Measurements from ENCODE around the gene CELF5. TPM values are rescaled to one million over a fixed set of nuclear protein-coding genes. Genes with fewer than 3 reads are reported as not detected.

The CELF5 gene
- total and polyA plus RNA-seq, 9 donors: 1.3 to 6.4 (median 2.8) TPM

GRCh38 chr19:3252650-3253049 lies 28.2 kb downstream of the CELF5 start:
- DNase-seq: no peak
- Histone ChIP-seq H3K27ac (no peak overlapping the region), H3K27me3 (no peaks in the 10 kb centered on the region), H3K36me3 (no peaks in the 10 kb centered on the region), H3K4me1 (ENCODE audit: insufficient read depth) (no peaks in the 10 kb centered on the region), H3K4me3 (no peak overlapping the region), H3K9me3 (peaks cover 0 to 9% of the 10 kb centered on the region in 2 donors)
- TF ChIP-seq POLR2A (IDR thresholded peaks at IDR 0.05) (no peak), EP300 (IDR thresholded peaks at IDR 0.05) (no peak)
- TF ChIP-seq, protein P1, sequence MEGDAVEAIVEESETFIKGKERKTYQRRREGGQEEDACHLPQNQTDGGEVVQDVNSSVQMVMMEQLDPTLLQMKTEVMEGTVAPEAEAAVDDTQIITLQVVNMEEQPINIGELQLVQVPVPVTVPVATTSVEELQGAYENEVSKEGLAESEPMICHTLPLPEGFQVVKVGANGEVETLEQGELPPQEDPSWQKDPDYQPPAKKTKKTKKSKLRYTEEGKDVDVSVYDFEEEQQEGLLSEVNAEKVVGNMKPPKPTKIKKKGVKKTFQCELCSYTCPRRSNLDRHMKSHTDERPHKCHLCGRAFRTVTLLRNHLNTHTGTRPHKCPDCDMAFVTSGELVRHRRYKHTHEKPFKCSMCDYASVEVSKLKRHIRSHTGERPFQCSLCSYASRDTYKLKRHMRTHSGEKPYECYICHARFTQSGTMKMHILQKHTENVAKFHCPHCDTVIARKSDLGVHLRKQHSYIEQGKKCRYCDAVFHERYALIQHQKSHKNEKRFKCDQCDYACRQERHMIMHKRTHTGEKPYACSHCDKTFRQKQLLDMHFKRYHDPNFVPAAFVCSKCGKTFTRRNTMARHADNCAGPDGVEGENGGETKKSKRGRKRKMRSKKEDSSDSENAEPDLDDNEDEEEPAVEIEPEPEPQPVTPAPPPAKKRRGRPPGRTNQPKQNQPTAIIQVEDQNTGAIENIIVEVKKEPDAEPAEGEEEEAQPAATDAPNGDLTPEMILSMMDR (IDR thresholded peaks at IDR 0.05): no peak
- 86 to 93% (median 90%) methylated on average over 2 of the region's 2 CpGs for WGBS, 3 donors
- intact Hi-C loops (cut with DNase I): no loop called here

GRCh38 chr19:3253270-3253669 lies 28.8 kb downstream of the CELF5 start:
- TF ChIP-seq, protein P1 (IDR thresholded peaks at IDR 0.05): no peak
- TF ChIP-seq POLR2A (IDR thresholded peaks at IDR 0.05): no peak
- no peak for TF ChIP-seq EP300 (IDR thresholded peaks at IDR 0.05)
- Histone ChIP-seq H3K27me3 (no peaks in the 10 kb centered on the region), H3K27ac (no peak overlapping the region), H3K4me3 (no peak overlapping the region), H3K4me1 (ENCODE audit: insufficient read depth) (no peaks in the 10 kb centered on the region), H3K36me3 (no peaks in the 10 kb centered on the region), H3K9me3 (peaks cover 0 to 9% of the 10 kb centered on the region in 2 donors)
- DNase-seq: no peak
- intact Hi-C loops (cut with DNase I): no loop called here
- WGBS, 3 donors: 39 to 62% (median 61%) methylated on average over 3 of the region's 3 CpGs

DNA sequence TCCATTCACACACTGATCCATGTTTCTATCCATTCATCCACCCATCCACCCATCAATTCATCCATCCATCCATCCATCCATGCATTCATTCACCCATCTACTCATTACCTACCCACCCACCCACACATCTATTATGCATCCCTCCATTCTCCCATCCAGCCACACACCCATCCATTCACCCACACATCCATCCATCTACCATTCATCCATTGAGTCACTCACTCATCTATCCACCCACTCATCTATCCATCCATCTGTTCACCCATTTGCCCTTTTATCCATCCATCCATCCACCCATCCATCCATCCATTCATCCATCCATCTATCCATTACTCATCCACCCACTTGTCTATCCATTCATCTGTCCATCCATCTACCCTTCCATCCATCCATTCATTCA lies 30.1 kb downstream of the CELF5 start:
- TF ChIP-seq POLR2A (IDR thresholded peaks at IDR 0.05): no peak
- TF ChIP-seq, protein P1 (IDR thresholded peaks at IDR 0.05): no peak
- TF ChIP-seq EP300 (IDR thresholded peaks at IDR 0.05): no peak
- H3K4me3 ChIP-seq: no peak overlapping the region
- peaks cover 0 to 9% of the 10 kb centered on the region in 2 donors for H3K9me3 ChIP-seq
- H3K27me3 ChIP-seq: no peaks in the 10 kb centered on the region
- DNase-seq: no peak
- H3K4me1 ChIP-seq (ENCODE audit: insufficient read depth): no peaks in the 10 kb centered on the region
- no peak overlapping the region for H3K27ac ChIP-seq
- no peaks in the 10 kb centered on the region for H3K36me3 ChIP-seq
- intact Hi-C loops (cut with DNase I): no loop called here

- no peak overlapping the region for H3K4me3 ChIP-seq
- WGBS, 3 donors: 84 to 88% (median 85%) methylated on average over 8 of the region's 8 CpGs
- intact Hi-C loops (cut with DNase I): no loop called here
- no peak for DNase-seq
- no peaks in the 10 kb centered on the region for H3K36me3 ChIP-seq
- TF ChIP-seq POLR2A (IDR thresholded peaks at IDR 0.05) (no peak), EP300 (IDR thresholded peaks at IDR 0.05) (no peak)
- TF ChIP-seq, protein P1 (IDR thresholded peaks at IDR 0.05): no peak
- H3K27ac ChIP-seq: no peak overlapping the region
- no peaks in the 10 kb centered on the region for H3K27me3 ChIP-seq
- no peaks in the 10 kb centered on the region for H3K4me1 ChIP-seq (ENCODE audit: insufficient read depth)
- peaks cover 0 to 9% of the 10 kb centered on the region in 2 donors for H3K9me3 ChIP-seq
These were observed 32.6 kb downstream of the CELF5 start for GRCh38 chr19:3257071-3257470.

All from ovary (tissue), 9 donors.